Gastrocnemius medialis (tissue), 4 donors: Measurements from ENCODE around the gene SPPL3. TPM values are rescaled to one million over a fixed set of nuclear protein-coding genes. Genes with fewer than 3 reads are reported as not detected.

Experiments used
- ATAC-seq, 2 donors: fragments of 150-250 bp; one replicate each; pipeline ENCODE4 v1.9.1; 2016
- DNase-seq, 2 donors: peaks; one replicate each; pipeline ENCODE4 v3.0.0-alpha.2; 2019
- H3K27ac ChIP-seq, 4 donors: fragments of 200-600 bp; sonication (generic); 1 replicate in 1 of 4; 2 replicates in 3 of 4; pipeline ENCODE4 v1.5.1; 2016 to 2018; ENCODE audit warnings: mild to moderate bottlenecking in 2 of 4, moderate library complexity in 1 of 4
- H3K27me3 ChIP-seq, 3 donors: fragments of 200-600 bp; sonication (generic) in 2 of 3; 1 replicate in 1 of 3; 2 replicates in 2 of 3; pipeline versions ENCODE4 v1.5.1 to v1.6.0; 2016 to 2019; ENCODE audit warnings: mild to moderate bottlenecking in 1 of 3, moderate library complexity in 1 of 3
- H3K36me3 ChIP-seq, 2 donors: fragments of 200-600 bp; sonication (generic) in 1 of 2; one replicate each; pipeline ENCODE4 v1.5.1; 2017 to 2018
- H3K4me1 ChIP-seq, 2 donors: fragments of 200-600 bp; sonication (generic) in 1 of 2; one replicate each; pipeline ENCODE4 v1.5.1; 2016 to 2017; ENCODE audit warnings: mild to moderate bottlenecking in 2 of 2
- H3K4me3 ChIP-seq, 4 donors: fragments of 200-600 bp; sonication (generic) in 3 of 4; 1 replicate in 1 of 4; 2 replicates in 3 of 4; pipeline ENCODE4 v1.5.1; 2016 to 2019; ENCODE audit warnings: mild to moderate bottlenecking in 2 of 4
- H3K9me3 ChIP-seq, 3 donors: fragments of 200-600 bp; sonication (generic) in 2 of 3; 1 replicate in 1 of 3; 2 replicates in 2 of 3; pipeline ENCODE4 v1.5.1; 2016 to 2019
- POLR2A ChIP-seq, 2 donors: fragments of 450-650 bp; IDR thresholded peaks; one replicate each; pipeline ENCODE4 v1.6.1; 2017; ENCODE audit warnings: antibody characterized with exemption in 2 of 2, mild to moderate bottlenecking in 2 of 2, moderate library complexity in 2 of 2
- in situ Hi-C, 4 donors: fragments of 200-750 bp; cut with MboI; loops; one replicate each; pipeline versions ENCODE4 v1.15.0 to v1.8.0; 2017; ENCODE audit warnings: low sequenced_read_pairs in 4 of 4
- intact Hi-C: fragments of 100-400 bp; cut with DNase I; formaldehyde crosslinking; loops from one replicate; pipeline ENCODE4 v1.15.1; 2023; ENCODE audit warnings: low total_unique reads
- total RNA-seq, 4 donors: library from RNA; depleted of rRNA; stranded (reverse); fragments of >200 nt; gene quantifications; one replicate each; pipeline versions ENCODE4 v1.1.0 to v1.2.3, GENCODE V29; 2016
- TF ChIP-seq, protein P1 (sequence below), 5 experiments: fragments of 450-650 bp in 3 of 5; fragments of 200-600 bp in 2 of 5; sonication (generic) in 2 of 5; IDR thresholded peaks in 4 of 5; conservative IDR thresholded peaks in 1 of 5; 1 replicate in 4 of 5; 2 replicates in 1 of 5; pipeline ENCODE4 v1.5.1; 2016 to 2019; ENCODE audit warnings: antibody characterized with exemption in 5 of 5, mild to moderate bottlenecking in 3 of 5, moderate library complexity in 3 of 5

SPPL3 gene
- total RNA-seq, 4 donors from 2014 or later = 10.1 to 21.3 (median 10.6) TPM

DNA sequence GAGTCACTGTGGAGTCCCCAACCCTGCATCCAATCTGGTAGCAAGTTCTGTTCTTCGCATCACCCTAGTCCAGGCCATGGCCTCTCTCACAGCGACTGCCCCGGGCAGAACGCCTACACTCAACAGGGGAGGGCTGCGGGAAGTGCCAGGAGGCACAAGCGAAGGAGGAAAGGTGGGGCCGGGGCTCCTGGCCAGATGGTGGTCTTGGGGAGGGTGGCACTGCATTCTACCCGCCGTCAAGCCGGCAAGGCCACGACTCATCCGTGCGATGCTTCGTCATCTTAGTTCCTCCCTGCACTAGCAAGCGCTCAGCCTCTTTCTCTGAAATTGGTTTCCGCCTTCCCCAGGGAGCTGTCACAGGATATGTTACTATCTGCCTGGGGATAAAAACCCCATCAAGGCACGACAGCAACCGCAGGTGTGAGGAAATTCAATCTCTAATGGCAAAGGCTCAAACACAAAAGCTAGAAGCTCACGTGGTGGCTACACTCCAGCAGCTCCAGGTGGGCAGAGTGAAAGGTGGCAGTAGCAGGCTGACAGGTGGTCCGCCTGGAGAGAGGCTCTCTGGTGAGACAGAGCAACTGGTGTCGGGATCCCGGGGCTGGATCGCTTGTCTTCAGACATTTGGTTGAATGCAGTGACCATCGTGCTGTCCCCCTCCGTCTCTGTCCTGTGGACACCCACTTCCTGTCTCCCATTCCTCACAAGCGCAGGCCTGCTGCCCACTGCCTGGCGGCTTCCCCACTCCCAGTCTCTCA is 144.4 kb downstream of the SPPL3 start:
- no peak overlapping the region for H3K4me3 ChIP-seq
- H3K27ac ChIP-seq = peak overlapping the region; percentile 93 to 98 (median 94)
- H3K9me3 ChIP-seq = no peaks in the 10 kb centered on the region
- intact Hi-C loops = loop anchor here (2.0 to 5.0 kb wide), 3 partner anchors 72 to 1333 kb away; partner anchors contain the start of genes MLEC and SPPL3
- TF ChIP-seq, protein P1, sequence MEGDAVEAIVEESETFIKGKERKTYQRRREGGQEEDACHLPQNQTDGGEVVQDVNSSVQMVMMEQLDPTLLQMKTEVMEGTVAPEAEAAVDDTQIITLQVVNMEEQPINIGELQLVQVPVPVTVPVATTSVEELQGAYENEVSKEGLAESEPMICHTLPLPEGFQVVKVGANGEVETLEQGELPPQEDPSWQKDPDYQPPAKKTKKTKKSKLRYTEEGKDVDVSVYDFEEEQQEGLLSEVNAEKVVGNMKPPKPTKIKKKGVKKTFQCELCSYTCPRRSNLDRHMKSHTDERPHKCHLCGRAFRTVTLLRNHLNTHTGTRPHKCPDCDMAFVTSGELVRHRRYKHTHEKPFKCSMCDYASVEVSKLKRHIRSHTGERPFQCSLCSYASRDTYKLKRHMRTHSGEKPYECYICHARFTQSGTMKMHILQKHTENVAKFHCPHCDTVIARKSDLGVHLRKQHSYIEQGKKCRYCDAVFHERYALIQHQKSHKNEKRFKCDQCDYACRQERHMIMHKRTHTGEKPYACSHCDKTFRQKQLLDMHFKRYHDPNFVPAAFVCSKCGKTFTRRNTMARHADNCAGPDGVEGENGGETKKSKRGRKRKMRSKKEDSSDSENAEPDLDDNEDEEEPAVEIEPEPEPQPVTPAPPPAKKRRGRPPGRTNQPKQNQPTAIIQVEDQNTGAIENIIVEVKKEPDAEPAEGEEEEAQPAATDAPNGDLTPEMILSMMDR (IDR thresholded peaks at IDR 0.05 in 4 of 5, conservative IDR thresholded peaks at IDR 0.05 in 1 of 5) = no peak
- TF ChIP-seq POLR2A (IDR thresholded peaks at IDR 0.05) = no peak
- no peak for ATAC-seq
- in situ Hi-C loops = no loop called here
- peaks cover 0 to 9% of the 10 kb centered on the region in 2 donors for H3K36me3 ChIP-seq
- H3K27me3 ChIP-seq = no peaks in the 10 kb centered on the region
- DNase-seq = no peak
- peaks cover 44 to 49% of the 10 kb centered on the region in 2 donors for H3K4me1 ChIP-seq

DNA sequence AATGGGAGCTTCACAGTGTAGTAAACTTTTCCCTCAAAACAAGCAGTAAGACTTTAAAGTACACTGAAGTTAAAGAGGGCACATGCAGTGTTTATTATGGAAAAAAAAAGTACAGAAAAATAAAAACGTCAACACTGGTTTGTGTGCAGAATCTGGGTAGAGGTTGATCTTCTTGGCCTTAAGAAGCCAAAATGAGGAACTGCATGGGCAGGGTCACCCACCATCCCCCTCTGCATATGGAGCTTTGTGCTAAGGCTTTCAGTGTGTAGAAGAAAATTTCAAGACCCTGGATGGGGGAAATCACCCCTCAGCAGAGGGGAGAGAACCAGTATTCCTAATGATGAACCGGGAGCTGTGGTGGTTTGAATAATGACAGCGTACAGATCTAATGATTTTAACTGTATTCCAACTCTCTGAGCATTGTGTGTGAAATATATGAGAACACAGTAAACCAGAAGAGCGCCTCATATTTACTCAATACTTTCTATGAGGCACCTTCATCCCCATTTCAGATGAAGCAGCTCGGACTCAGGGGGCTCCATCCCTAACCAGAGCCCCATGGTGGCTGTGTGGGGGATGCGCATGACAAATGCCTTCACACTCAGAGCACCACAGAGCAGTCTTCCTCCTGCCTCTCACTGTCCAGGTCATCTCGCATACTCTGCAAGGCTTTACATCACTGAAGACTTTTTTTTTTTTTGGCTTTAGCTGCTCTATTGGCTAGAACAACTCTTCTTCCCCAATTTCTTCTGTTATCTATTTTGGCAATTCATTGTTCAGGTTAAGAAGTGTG is 145.2 kb downstream of the SPPL3 start:
- Histone ChIP-seq H3K27ac (peak overlapping the region; percentile 93 to 98 (median 94)), H3K4me1 (peaks cover 44 to 49% of the 10 kb centered on the region in 2 donors), H3K9me3 (no peaks in the 10 kb centered on the region), H3K36me3 (peaks cover 0 to 2% of the 10 kb centered on the region in 2 donors), H3K4me3 (no peak overlapping the region), H3K27me3 (no peaks in the 10 kb centered on the region)
- intact Hi-C loops (no loop called here), in situ Hi-C loops (no loop called here)
- DNase-seq (no peak), ATAC-seq (no peak)
- no peak for TF ChIP-seq POLR2A (IDR thresholded peaks at IDR 0.05)
- TF ChIP-seq, protein P1 (IDR thresholded peaks at IDR 0.05 in 4 of 5, conservative IDR thresholded peaks at IDR 0.05 in 1 of 5) = no peak

DNA sequence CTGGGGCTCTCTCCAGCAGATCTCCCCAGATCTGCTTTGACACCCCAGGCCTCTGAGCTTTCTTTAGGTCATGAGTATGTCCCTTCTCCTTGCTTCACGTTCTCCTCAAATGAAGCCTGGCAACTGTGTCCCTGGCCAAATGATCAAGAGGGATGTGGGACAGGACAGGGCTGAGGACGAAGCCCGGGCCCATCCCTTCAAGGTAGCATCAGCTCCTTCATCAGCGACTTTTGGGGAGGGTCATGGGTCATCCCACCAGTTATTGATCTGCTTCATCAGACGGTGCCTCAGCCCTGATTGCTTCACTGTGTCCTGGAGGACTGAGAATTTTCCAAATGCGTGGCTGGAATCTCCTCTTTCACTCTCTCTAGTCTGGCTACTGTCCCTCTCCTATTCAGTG is 146.2 kb downstream of the SPPL3 start:
- TF ChIP-seq, protein P1 (IDR thresholded peaks at IDR 0.05 in 4 of 5, conservative IDR thresholded peaks at IDR 0.05 in 1 of 5) = no peak
- no peak for TF ChIP-seq POLR2A (IDR thresholded peaks at IDR 0.05)
- Histone ChIP-seq H3K9me3 (no peaks in the 10 kb centered on the region), H3K27me3 (no peaks in the 10 kb centered on the region), H3K36me3 (no peaks in the 10 kb centered on the region), H3K4me3 (no peak overlapping the region), H3K27ac (peak overlapping the region; percentile 93 to 98 (median 94)), H3K4me1 (peaks cover 44 to 49% of the 10 kb centered on the region in 2 donors)
- DNase-seq (peak in 1 of 2 donors; percentile 46), ATAC-seq (peak in 1 of 2 donors; percentile 25)
- intact Hi-C loops (no loop called here), in situ Hi-C loops (no loop called here)

DNA sequence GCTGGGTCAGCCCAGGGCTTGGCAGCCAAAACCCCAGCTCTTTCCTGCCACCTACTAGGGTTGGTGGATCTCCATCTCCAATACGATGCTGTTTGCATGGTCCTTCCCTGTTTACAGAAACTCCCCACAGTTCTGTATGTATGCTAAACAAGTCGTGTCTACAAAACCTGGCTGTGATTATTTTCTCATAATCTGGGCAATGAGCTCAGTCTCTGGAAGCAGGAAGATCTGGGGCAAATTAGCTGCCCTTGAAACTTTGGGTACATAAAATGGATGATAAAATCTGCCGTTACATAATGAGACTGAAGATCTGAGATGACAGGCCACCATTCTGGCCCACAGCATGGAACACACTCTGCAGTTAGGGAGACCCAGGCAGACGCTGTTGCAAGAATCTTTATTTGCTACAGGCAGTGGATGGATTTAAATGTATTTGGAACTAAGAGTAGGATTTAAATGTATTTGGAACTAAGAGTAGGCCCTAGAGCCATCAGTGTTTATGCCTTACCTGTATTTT is 146.9 kb downstream of the SPPL3 start:
- Histone ChIP-seq H3K4me1 (peaks cover 43 to 47% of the 10 kb centered on the region in 2 donors), H3K27ac (peak overlapping the region; percentile 93 to 98 (median 94)), H3K36me3 (no peaks in the 10 kb centered on the region), H3K4me3 (no peak overlapping the region), H3K9me3 (no peaks in the 10 kb centered on the region), H3K27me3 (no peaks in the 10 kb centered on the region)
- DNase-seq (no peak), ATAC-seq (no peak)
- no peak for TF ChIP-seq POLR2A (IDR thresholded peaks at IDR 0.05)
- TF ChIP-seq, protein P1 (IDR thresholded peaks at IDR 0.05 in 4 of 5, conservative IDR thresholded peaks at IDR 0.05 in 1 of 5) = no peak
- in situ Hi-C loops = no loop called here
- intact Hi-C loops = no loop called here
